K562 (cell line): ENCODE measurements around the gene DHPS. TPM values are rescaled to one million over a fixed set of nuclear protein-coding genes. Genes with fewer than 3 reads are reported as not detected.

Source experiments
- ATF3 ChIP-seq, 2 experiments: fragments of 450-650 bp in 1 of 2; sonication (generic) in 1 of 2; formaldehyde crosslinking in 1 of 2; IDR thresholded peaks in 1 of 2; conservative IDR thresholded peaks in 1 of 2; 2 replicates each; pipeline versions ENCODE4 v1.6.1 to v1.8.1; 2016 to 2023; ENCODE audit warnings: mild to moderate bottlenecking in 2 of 2, moderate library complexity in 2 of 2, inconsistent platforms in 1 of 2, missing genetic modification reagents in 1 of 2
- ATF6 ChIP-seq: sonication (generic); formaldehyde crosslinking; IDR thresholded peaks from 2 replicates; pipeline ENCODE4 v1.4.0; 2020; ENCODE audit warnings: mild to moderate bottlenecking, missing genetic modification reagents
- CBX8 ChIP-seq: fragments of 200-600 bp; sonication (generic); IDR thresholded peaks from 2 replicates; pipeline ENCODE4 v1.6.1; 2012; ENCODE audit warnings: borderline replicate concordance, mixed run types, low read depth, mild to moderate bottlenecking, moderate library complexity, mixed read lengths, low read length, control low read depth, inconsistent platforms; ENCODE audit not compliant: poor library complexity, severe bottlenecking; ENCODE audit errors: extremely low read depth
- ETV5 ChIP-seq: sonication (generic); formaldehyde crosslinking; IDR thresholded peaks from 2 replicates; pipeline ENCODE4 v1.4.0; 2020; ENCODE audit warnings: low read depth, mild to moderate bottlenecking, missing genetic modification reagents
- GTF2B ChIP-seq: IDR thresholded peaks from 2 replicates; pipeline ENCODE4 v1.6.1; 2011; ENCODE audit not compliant: insufficient read length; ENCODE audit errors: extremely low read depth
- HDAC8 ChIP-seq: fragments of 450-650 bp; IDR thresholded peaks from 2 replicates; pipeline ENCODE4 v1.6.1; 2016; ENCODE audit warnings: mild to moderate bottlenecking, missing genetic modification characterization, moderate library complexity, missing compliant biosample characterization
- HNRNPLL ChIP-seq: fragments of 200-400 bp; formaldehyde crosslinking; IDR thresholded peaks from 2 replicates; pipeline ENCODE4 v1.6.1; 2017; ENCODE audit warnings: low read length, low read depth, mild to moderate bottlenecking; ENCODE audit not compliant: poor library complexity, severe bottlenecking
- MECOM ChIP-seq: fragments of 250-450 bp; sonication (Bioruptor Pico); IDR thresholded peaks from 2 replicates; pipeline ENCODE4 v1.8.0; 2022; ENCODE audit warnings: inconsistent platforms
- MYNN ChIP-seq, 2 experiments: sonication (generic); formaldehyde crosslinking in 1 of 2; IDR thresholded peaks; 2 replicates each; pipeline versions ENCODE4 v1.5.0 to v1.6.1; 2016 to 2020; ENCODE audit warnings: antibody characterized with exemption in 1 of 2, missing genetic modification reagents in 1 of 2
- NRF1 ChIP-seq, 2 experiments: fragments of 450-650 bp; IDR thresholded peaks in 1 of 2; conservative IDR thresholded peaks in 1 of 2; 2 replicates each; pipeline ENCODE4 v1.6.1; 2014; ENCODE audit warnings: mild to moderate bottlenecking in 2 of 2
- SNAPC5 ChIP-seq: fragments of 250-450 bp; sonication (Bioruptor Pico); IDR thresholded peaks from 2 replicates; pipeline ENCODE4 v1.8.0; 2021; ENCODE audit warnings: moderate library complexity, mild to moderate bottlenecking, inconsistent platforms
- SRSF9 ChIP-seq: fragments of 200-400 bp; formaldehyde crosslinking; IDR thresholded peaks from 2 replicates; pipeline ENCODE4 v1.6.1; 2017; ENCODE audit warnings: low read depth, low read length, borderline replicate concordance
- TARDBP ChIP-seq: fragments of 450-650 bp; IDR thresholded peaks from 2 replicates; pipeline ENCODE4 v1.6.1; 2016
- ZBTB33 ChIP-seq: sonication (generic); formaldehyde crosslinking; IDR thresholded peaks from 2 replicates; pipeline ENCODE4 v1.8.1; 2023; ENCODE audit warnings: mild to moderate bottlenecking, missing genetic modification reagents
- ZNF133 ChIP-seq: fragments of 250-450 bp; sonication (Bioruptor Pico); IDR thresholded peaks from 2 replicates; pipeline ENCODE4 v1.4.0; 2020; ENCODE audit warnings: mild to moderate bottlenecking
- ZNF184 ChIP-seq: sonication (generic); formaldehyde crosslinking; IDR thresholded peaks from 2 replicates; pipeline ENCODE4 v1.5.0; 2020; ENCODE audit warnings: missing genetic modification reagents
- ZNF398 ChIP-seq: fragments of 250-450 bp; sonication (Bioruptor Pico); IDR thresholded peaks from 2 replicates; pipeline ENCODE4 v1.8.0; 2021; ENCODE audit warnings: moderate library complexity, mild to moderate bottlenecking, inconsistent platforms
- ZNF780A ChIP-seq: fragments of 250-450 bp; sonication (Bioruptor Pico); IDR thresholded peaks from 2 replicates; pipeline ENCODE4 v1.5.0; 2021; ENCODE audit warnings: mild to moderate bottlenecking
- polyA plus RNA-seq, 8 experiments: library from polyadenylated mRNA; depleted of rRNA in 4 of 8; stranded (reverse) in 5 of 8; unstranded in 3 of 8; fragments of >200 nt; fragmentation: Nextera tagmentation in 2 of 8; fragmentation: Illumina TruSeq in 1 of 8; extraction: Ambion mirVana in 2 of 8; extraction: Trizol in 1 of 8; gene quantifications; 2 replicates each; pipeline versions ENCODE4 v1.2.1 to v1.2.3, GENCODE V29; 2011 to 2014; ENCODE audit warnings: inconsistent platforms in 1 of 8, missing spikeins in 1 of 8
- total RNA-seq, 7 experiments: library from RNA; depleted of rRNA in 6 of 7; stranded (reverse); fragments of >200 nt in 6 of 7; fragmentation: Illumina TruSeq in 2 of 7; extraction: Trizol in 2 of 7; gene quantifications; 2 replicates each; pipeline versions ENCODE4 v1.2.1 to v1.2.3, GENCODE V29; 2011 to 2021; ENCODE audit warnings: low replicate concordance in 1 of 7

DHPS gene
- total and polyA plus RNA-seq, 9 of the 15 experiments (the other 6 are each of a cell fraction or from before 2014, with no cell fraction given): 47.1 to 110 (median 79.9) TPM

GRCh38 chr19:12681074-12681987, at the start of gene DHPS (continued):
- no peak for TF ChIP-seq ATF3 (IDR thresholded peaks at IDR 0.05)
- peak; percentile 31; the same call in 1 of the 2 replicates for TF ChIP-seq ATF3 (CRISPR knock-in tag; conservative IDR thresholded peaks at IDR 0.05)
- peak; percentile 70 for TF ChIP-seq ETV5 (CRISPR knock-in tag)
- peak; percentile 67 for TF ChIP-seq ZBTB33 (CRISPR knock-in tag)
- TF ChIP-seq TARDBP: no peak
- TF ChIP-seq ZNF184 (CRISPR knock-in tag): no peak
- TF ChIP-seq SRSF9: no peak
- no peak for TF ChIP-seq ZNF780A (CRISPR knock-in tag)
- TF ChIP-seq GTF2B: no peak
- no peak for TF ChIP-seq ZNF398 (CRISPR knock-in tag)
- no peak for TF ChIP-seq MYNN (IDR thresholded peaks at IDR 0.05)
- TF ChIP-seq MYNN (CRISPR knock-in tag; IDR thresholded peaks at IDR 0.05): no peak
- no peak for TF ChIP-seq MECOM (CRISPR knock-in tag)
- no peak for TF ChIP-seq SNAPC5 (CRISPR knock-in tag)
- TF ChIP-seq ZNF133 (CRISPR knock-in tag): no peak
- TF ChIP-seq NRF1 (conservative IDR thresholded peaks at IDR 0.05 in 1 of 2, IDR thresholded peaks at IDR 0.05 in 1 of 2): peak; percentile 58 to 67
- peak; percentile 12 for TF ChIP-seq HNRNPLL
- no peak for TF ChIP-seq CBX8
- TF ChIP-seq HDAC8: peak; percentile 80
- peak; percentile 95; the same call in 1 of the 2 replicates for TF ChIP-seq ATF6
